Mucosa of descending colon (tissue), 3 donors: ENCODE results near the gene RMC1. TPM values are rescaled to one million over a fixed set of nuclear protein-coding genes. Genes with fewer than 3 reads are reported as not detected.
"Not testable (repeated sequence)": the region's sequence is repeated elsewhere in the genome, so short reads cannot be mapped to it uniquely, and the experiment has no call there.

Experiments used
- ATAC-seq: fragments of 200-7000 bp; cut with Tn5 transposase; one replicate; pipeline ENCODE4 v1.9.1; 2020; ENCODE audit warnings: mild to moderate bottlenecking, moderate library complexity
- DNase-seq, 3 donors: peaks; one replicate each; pipeline ENCODE4 v3.0.0-alpha.2; 2020
- H3K36me3 ChIP-seq: fragments of 200-600 bp; one replicate; pipeline ENCODE4 v1.8.0; 2021; ENCODE audit warnings: low read depth, mild to moderate bottlenecking
- H3K4me1 ChIP-seq: fragments of 200-600 bp; one replicate; pipeline ENCODE4 v1.8.0; 2021; ENCODE audit warnings: low read depth, mild to moderate bottlenecking
- H3K4me3 ChIP-seq: fragments of 200-600 bp; one replicate; pipeline ENCODE4 v1.8.0; 2021; ENCODE audit warnings: mild to moderate bottlenecking
- H3K9me3 ChIP-seq: fragments of 200-600 bp; one replicate; pipeline ENCODE4 v1.8.0; 2021; ENCODE audit warnings: mild to moderate bottlenecking
- CTCF ChIP-seq: fragments of 200-600 bp; IDR thresholded peaks from one replicate; pipeline ENCODE4 v1.8.0; 2022; ENCODE audit warnings: antibody characterized with exemption, mild to moderate bottlenecking
- intact Hi-C, 2 donors: fragments of 100-400 bp; cut with DNase I in 1 of 2; cut with micrococcal nuclease in 1 of 2; formaldehyde crosslinking; loops; one replicate each; pipeline versions ENCODE4 v1.11.0 to v1.11.1; 2022; cut with DNase I, micrococcal nuclease
- total RNA-seq, 3 donors: library from RNA; stranded (reverse); fragmentation: NEBNext Ultra II Directional in 2 of 3; extraction: Animal tissue kit (Norgen Biotek cat#: 25700) in 2 of 3; gene quantifications; one replicate each; pipeline versions ENCODE4 v1.2.1 to v1.2.4, GENCODE V29; 2021 to 2023
- donor health status: DM: no; HTN: no; CAD: no; lungs with moderate emphysema.
- donor health status: DM: no; HTN: no; CAD: no.
- donor health status: DM: no; HTN: yes; CAD: no.

The RMC1 gene
- total RNA-seq, 3 donors from 2014 or later, result 30.4 to 33.5 (median 30.5) TPM

GRCh38 chr18:23479829-23480505 is 23.3 kb upstream of the RMC1 start:
- Histone ChIP-seq H3K4me1 (no peaks in the 10 kb centered on the region), H3K4me3 (no peak overlapping the region), H3K36me3 (peaks cover 12% of the 10 kb centered on the region), H3K9me3 (no peaks in the 10 kb centered on the region)
- ATAC-seq (peak; percentile 16), DNase-seq (no peak)
- intact Hi-C loops, result no loop called here
- TF ChIP-seq CTCF, result no peak

DNA sequence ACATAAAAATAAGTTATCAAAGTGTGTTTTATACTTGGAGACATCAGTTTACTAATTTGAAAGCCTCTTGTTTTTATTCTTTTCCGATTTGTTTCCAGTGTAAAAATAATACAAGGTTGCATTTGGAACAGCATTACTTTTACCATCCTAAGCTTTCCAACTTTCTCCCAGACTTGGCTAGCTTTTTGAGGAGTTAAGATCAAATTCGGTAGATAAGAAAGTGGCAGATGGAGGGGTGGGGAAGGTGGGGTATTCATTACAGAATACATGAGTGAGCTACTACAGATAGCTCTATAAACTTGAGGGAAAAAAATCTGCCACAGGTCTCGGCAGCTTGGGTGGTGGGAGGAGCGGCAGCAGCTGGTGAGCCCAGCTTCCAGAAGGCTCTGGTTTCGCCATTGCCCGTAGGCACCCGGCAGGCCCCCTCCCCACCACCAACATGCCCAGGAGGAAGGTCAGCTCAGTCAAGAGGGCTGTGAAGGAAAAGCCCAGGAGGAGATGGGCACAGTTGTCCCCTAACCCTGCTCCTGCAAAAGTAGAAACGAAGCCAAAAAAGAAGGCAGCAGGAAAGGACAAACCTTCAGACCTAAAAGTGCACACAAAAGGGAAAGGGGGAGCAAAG is 18.6 kb upstream of the RMC1 start:
- DNase-seq (no peak), ATAC-seq (no peak)
- intact Hi-C loops, result no loop called here
- Histone ChIP-seq H3K4me3 (no peak overlapping the region), H3K4me1 (peaks cover 5% of the 10 kb centered on the region), H3K36me3 (no peaks in the 10 kb centered on the region), H3K9me3 (no peaks in the 10 kb centered on the region)
- no peak for TF ChIP-seq CTCF

DNA sequence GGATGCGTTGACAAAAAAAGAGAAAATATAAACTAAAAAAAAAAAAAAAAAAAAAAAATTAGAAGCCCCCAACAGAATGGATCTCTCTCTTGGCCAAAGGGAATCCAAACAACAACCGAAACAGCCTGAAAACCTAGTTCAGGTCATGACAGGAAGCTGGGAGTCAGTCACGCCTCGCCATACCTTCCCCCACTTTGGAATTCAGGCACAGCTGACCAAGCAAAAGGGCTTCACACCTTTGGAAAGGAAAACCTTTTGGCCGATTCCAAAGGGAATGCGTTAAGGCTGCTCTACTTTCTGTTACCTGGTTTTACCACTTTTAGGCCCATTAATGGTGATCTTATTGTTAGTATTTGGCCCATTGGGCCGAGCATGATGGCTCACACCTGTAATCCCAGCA is 17.9 kb upstream of the RMC1 start:
- no peak for ATAC-seq
- no peak overlapping the region for H3K4me3 ChIP-seq
- no peaks in the 10 kb centered on the region for H3K9me3 ChIP-seq
- no peak for TF ChIP-seq CTCF
- H3K36me3 ChIP-seq, result no peaks in the 10 kb centered on the region
- intact Hi-C loops, result no loop called here
- no peak for DNase-seq
- H3K4me1 ChIP-seq, result peaks cover 5% of the 10 kb centered on the region

- no peak overlapping the region for H3K4me3 ChIP-seq
- ATAC-seq (peak; percentile 68), DNase-seq (no peak)
Measured at GRCh38 chr18:23487738-23488570, 15.4 kb upstream of the RMC1 start.

DNA sequence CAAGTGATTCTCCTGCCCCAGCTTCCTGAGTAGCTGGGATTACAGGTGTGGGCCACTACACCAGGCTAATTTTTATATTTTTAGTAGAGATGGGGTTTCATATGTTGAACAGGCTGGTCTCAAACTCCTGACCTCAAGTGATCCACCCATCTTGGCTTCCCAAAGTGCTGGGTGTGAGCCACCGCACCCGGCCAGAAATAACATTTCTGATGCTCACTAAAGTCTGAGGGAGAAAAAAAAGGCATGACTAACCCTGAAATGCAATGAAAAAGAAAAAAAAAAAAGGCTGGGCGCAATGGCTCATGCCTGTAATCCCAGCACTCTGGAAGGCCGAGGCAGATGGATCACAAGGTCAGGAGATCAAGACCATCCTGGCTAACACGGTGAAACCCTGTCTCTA is 13.7 kb upstream of the RMC1 start:
- ATAC-seq, DNase-seq, H3K4me1 ChIP-seq, H3K4me3 ChIP-seq, intact Hi-C loops, H3K36me3 ChIP-seq, H3K9me3 ChIP-seq: not testable (repeated sequence)

More at GRCh38 chr18:23487738-23488570, 15.4 kb upstream of the RMC1 start:
- H3K36me3 ChIP-seq, result no peaks in the 10 kb centered on the region
- intact Hi-C loops, result no loop called here
- peaks cover 5% of the 10 kb centered on the region for H3K4me1 ChIP-seq
- H3K9me3 ChIP-seq, result no peaks in the 10 kb centered on the region
- TF ChIP-seq CTCF, result no peak

DNA sequence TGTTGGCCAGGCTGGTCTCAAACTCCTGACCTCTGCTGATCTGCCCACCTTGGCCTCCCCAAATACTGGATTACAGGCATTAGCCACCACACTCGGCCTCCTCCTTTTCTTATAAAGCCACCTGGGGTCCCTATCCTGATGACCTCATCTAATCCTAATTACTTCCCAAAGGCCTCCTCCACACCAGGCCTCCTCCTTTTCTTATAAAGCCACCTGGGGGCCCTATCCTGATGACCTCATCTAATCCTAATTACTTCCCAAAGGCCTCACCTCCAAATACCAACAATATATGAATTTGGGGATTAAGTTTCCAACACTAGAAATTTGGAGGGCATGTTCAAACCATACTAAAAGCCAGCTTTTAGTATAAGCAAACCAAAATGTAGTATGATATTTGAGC is 9.7 kb upstream of the RMC1 start:
- H3K9me3 ChIP-seq, result no peaks in the 10 kb centered on the region
- ATAC-seq (no peak), DNase-seq (no peak)
- H3K4me3 ChIP-seq, result no peak overlapping the region
- H3K36me3 ChIP-seq, result no peaks in the 10 kb centered on the region
- intact Hi-C loops, result no loop called here
- H3K4me1 ChIP-seq, result no peaks in the 10 kb centered on the region
- no peak for TF ChIP-seq CTCF
